GM19193 (cell line): ENCODE results near the gene MTARC2.

Experiments
- POLR2A ChIP-seq: IDR thresholded peaks from 4 replicates; pipeline ENCODE4 v1.6.1; 2011; ENCODE audit not compliant: insufficient read depth, insufficient read length; ENCODE audit errors: extremely low read depth

Gene MTARC2

DNA sequence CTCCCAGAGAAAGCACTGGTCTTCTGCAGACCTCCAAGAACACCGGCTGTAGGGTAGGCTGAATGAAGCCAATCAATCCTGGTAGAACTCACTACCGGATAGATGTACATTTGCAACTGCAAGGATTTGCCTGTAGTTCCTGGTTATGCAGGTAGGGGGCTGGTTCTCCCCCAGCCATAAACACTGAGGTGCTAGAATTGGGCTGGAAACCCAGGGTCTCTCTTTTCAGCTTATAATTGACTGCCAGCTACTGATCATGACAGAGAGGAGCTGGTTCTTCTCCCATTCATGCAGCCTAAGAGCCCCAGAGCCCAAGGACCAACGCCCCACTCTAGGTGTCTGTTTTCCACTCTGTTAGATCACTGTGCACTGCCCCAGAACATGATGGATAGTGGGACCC is 21.5 kb upstream of the MTARC2 start:
- TF ChIP-seq POLR2A = no peak

DNA sequence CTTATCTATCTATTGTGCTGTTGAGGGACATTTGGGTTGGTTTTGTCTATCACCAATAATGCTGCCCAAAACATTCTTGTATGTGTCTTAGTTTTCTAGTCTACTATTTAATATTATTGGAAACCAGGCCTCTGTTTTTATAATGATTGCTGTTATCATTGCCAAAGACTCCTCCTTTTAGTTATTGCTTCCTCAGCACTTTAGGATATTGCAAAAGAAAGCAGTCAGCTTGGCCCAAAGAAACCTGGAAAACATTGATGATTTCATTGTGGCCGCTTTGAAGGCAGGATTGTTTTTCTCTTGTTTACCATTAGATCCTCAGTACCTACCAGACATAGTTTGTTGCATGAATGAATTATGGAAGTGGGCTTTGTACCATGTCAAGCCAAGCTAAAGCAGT is 20.6 kb upstream of the MTARC2 start:
- no peak for TF ChIP-seq POLR2A

DNA sequence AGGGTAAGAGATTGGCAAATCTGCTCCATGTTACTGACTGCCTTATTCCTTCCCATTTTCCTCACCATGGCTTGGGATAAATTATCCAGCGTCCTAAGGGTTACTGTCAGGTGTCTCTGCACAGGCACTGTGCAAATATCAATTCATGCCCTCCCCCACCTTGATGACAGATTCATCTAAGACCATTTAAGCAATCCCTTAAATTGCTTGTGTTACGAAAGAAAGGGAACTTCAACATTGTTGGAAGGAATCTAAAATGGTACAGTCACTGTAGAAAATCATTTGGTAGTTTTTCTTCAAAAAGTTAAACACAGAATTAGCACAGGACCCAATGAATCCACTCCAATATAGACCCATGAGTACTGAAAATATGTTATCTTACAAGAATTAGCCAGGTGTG is 17.6 kb upstream of the MTARC2 start:
- TF ChIP-seq POLR2A = no peak

DNA sequence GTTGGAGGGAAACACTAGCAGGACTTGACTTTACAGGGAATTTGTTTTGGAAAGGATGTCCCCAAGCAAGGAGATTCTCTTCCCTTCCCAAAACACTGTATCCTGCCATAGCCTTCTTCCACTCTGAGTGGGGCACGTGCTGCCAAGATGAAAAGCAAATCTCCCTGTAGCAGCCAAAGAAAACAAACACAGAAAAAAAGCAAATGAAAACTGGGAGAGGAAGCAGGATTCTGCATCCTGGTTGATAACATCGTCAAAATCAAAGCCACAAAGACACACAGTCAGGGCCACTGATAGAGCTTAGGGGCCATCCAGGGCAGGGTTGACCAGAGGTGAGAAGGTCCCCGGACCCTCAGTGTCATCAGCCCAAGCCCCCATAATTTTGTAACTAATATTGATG is 16.0 kb upstream of the MTARC2 start:
- no peak for TF ChIP-seq POLR2A

- no peak for TF ChIP-seq POLR2A
Observed at GRCh38 chr1:220732621-220733020, 15.5 kb upstream of the MTARC2 start.

- no peak for TF ChIP-seq POLR2A
Observed at GRCh38 chr1:220733086-220733601, 15.0 kb upstream of the MTARC2 start.

GRCh38 chr1:220734571-220735326 is 13.4 kb upstream of the MTARC2 start:
- no peak for TF ChIP-seq POLR2A

DNA sequence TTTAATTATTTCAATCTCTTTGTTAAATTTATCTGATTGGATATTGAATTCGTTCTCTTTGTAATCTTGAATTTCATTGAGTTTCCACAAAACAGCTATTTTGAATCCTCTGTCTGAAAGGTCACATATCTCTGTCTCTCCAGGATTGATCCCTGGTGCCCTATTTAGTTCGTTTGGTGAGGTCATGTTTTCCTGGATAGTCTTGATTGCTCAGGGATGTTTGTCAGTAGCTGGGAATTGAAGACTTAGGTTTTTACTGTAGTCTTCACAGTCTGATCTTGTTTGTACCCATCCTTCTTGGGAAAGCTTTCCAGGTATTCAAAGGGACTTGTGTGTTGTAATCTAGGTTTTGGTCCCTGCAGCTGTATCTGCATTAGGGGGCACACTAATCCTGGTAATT is 6.8 kb upstream of the MTARC2 start:
- TF ChIP-seq POLR2A = no peak

DNA sequence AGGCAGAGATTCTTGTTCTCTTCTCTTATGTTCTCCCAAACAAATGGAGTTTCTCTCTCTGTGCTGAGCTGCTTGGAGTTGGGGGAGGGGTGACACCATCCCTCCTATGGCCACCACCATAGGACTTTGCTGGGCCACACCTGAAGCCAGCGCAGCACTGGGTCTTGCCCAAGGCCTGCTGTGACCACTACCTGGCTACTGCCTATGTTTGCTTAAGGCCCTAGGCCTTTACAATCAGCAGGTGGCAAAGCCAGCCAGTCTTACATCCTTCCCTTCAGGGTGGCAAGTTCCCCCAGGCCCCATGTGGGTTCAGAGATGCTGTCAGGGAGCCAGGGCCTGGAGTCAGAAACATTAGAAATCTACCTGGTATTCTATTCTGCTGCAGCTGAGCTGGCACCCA is 6.3 kb upstream of the MTARC2 start:
- TF ChIP-seq POLR2A = no peak

DNA sequence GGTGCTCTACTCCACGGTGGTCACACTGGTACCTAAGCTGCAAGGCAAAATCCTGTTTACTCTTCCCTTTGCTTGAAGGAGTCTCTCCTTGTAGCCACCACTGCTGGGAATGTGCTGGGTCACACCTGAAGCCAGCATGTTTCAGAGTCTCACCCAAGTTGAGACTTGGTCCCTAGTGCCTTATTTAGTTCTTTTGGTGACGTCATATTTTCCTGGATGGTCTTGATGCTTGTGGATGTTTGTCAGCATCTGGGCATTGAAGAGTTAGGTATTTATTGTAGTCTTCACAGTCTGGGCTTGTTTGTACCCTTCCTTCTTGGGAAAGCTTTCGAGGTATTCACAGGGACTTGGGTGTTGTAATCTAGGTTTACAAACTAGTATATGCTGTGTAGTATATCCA is 5.6 kb upstream of the MTARC2 start:
- no peak for TF ChIP-seq POLR2A

DNA sequence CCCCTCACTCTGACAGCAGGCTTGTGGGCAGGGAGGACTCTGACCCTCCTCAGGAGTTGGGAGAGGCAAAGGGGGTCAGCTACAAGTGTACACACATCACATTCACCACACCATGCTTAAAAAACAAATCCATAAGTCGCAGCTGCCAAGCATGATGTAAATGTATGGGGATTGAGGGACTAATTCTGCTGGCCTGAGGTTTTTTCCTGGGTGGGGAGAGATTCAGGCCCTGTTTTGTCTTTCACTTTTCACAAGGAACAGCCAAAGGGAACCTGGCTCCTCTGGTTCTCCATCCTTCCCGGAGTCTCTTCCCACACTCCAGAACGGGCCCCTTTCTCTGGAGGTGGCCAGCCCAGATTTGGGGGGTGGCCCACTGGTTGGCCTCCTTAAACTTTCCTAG is 1.3 kb upstream of the MTARC2 start:
- TF ChIP-seq POLR2A = no peak

GRCh38 chr1:220747437-220748088 is 559 bp upstream of the MTARC2 start:
- TF ChIP-seq POLR2A = no peak

GRCh38 chr1:220748936-220749335 is 814 bp downstream of the MTARC2 start:
- no peak for TF ChIP-seq POLR2A

DNA sequence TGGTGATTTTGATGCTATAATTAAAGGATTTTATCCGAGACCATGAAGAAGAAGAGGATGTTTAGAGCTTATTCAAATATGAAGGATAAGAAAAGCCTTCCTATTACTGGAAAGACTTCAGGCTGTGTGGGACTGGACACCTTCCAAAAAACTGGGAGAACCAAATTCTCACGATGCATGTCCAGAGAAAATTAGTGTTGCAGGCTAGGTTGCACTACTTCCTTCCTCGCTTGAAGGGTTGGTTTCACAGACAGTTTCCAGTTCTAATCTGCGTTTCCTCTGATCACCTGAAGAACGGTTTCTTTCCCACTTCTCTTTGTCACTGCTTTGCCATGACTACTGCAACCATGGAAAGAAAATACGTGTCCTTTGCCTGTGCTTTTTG is 2.0 kb downstream of the MTARC2 start:
- no peak for TF ChIP-seq POLR2A

GRCh38 chr1:220751111-220751510 is 3.0 kb downstream of the MTARC2 start:
- TF ChIP-seq POLR2A = no peak

GRCh38 chr1:220754212-220754917 is 6.2 kb downstream of the MTARC2 start:
- no peak for TF ChIP-seq POLR2A

DNA sequence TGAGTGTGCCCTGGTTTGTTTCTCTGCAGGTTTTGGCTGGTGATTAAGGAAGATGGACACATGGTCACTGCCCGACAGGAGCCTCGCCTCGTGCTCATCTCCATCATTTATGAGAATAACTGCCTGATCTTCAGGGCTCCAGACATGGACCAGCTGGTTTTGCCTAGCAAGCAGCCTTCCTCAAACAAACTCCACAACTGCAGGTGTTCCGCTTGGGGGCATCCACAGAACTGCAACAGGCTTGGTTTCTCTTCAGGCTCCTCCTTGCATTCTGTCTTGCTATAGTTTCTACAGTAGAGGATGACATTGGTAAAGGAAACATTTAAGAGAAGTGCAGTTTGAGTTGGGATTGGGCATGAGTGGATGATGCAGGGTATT is 6.8 kb downstream of the MTARC2 start:
- TF ChIP-seq POLR2A = no peak

- no peak for TF ChIP-seq POLR2A
Observed at GRCh38 chr1:220755309-220755708, 7.2 kb downstream of the MTARC2 start.
